Articular chondrocyte of knee joint (primary cell): ENCODE results near the gene FAM237B. TPM values are rescaled to one million over a fixed set of nuclear protein-coding genes. Genes with fewer than 3 reads are reported as not detected.

Source experiments
- total RNA-seq: library from RNA; depleted of rRNA; stranded (reverse); fragments of >200 nt; gene quantifications from 2 replicates; pipeline ENCODE4 v1.2.3, GENCODE V29; 2012

The FAM237B gene
- total RNA-seq = not detected in 2 replicates

DNA sequence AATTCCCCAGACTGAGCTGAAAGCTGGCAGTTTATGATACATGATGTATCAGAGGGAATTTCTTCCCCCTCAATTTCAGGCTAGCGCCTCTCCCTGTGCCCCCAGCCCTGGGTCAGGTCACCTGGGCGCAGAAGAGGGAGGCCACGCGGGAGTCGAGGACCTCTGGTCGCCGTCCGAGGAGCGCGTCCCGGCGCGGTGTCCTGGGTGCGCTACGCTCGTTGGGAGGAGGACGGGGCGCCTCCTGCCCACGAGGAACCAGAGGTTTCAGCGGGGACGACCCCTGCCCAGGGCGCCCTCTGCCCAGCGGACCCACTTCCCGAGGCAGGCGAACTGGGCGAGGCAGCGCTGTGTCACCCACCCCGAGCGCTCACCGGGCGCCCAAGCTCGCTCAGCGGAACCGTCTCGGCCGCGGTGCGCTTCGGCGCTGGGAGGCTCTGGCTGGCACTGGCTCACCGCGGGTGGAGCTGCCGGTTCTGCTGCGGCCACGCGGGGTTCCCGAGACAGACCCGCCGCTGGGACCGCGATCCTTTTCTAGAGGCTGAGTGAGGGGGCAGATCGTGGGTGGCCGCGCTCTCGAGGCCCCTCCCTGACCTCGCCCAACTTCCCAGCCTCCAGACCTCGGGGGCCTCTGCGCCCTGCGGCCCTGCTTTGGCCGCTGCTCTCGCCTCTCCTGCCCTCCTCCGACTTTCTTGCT lies at the start of gene FAM237B:
Gene FAM237B, minus strand, starts transcription at position 504 of the 694 bp plus-strand sequence. CDS start 1,556 bp downstream, outside the sequence.

DNA sequence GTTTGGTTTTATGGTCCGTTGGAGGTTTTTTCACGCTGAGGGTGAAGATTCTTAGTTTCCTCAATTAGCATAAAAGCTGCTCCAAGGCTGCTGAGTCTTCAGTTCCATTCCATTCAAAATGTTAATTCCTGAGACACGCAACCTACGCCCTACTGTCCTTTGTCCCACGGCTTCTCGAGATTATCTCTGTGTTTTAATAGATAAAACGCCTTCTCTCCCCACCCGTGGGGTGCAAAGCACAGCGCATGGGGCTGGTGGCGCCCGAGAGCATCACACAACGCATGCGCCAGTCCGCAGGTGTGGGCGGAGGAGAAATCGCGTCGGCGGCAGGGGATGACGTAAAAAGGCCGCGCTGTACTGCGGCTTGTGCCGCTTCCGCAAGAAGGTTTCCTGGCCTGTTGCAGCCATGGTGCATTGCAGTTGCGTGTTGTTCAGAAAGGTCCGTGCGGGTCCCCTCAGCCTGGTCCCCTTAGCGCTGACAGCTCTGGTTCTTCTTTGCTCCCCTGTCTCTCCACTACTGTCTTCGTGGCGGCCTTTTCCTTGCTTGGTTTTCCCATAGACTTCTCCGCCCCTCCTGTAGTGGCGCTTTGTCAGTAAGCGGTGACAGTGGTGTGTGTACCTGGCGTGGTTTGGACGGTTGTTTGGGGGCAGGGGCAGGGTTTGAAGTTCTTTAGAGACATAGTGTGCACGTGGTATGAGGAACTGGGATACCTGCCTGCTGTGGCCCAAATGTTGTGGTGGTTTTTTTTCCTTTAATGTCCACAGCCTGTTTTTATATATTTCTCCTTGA lies 25.4 kb upstream of the FAM237B start, which contains the start of gene GTPBP10:
Gene GTPBP10, plus strand, starts transcription at position 381 of the 790 bp plus-strand sequence. Its CDS starts 26 bp downstream, at position 407.

Other genes with a start within 250 kb of the FAM237B start
- 55.5 and 75.5 TPM in 2 replicates for gene STEAP1, start 166.8 kb downstream of the FAM237B start, total RNA-seq
- 24.8 and 26.7 TPM in 2 replicates for gene STEAP2, start 109.6 kb downstream of the FAM237B start, total RNA-seq
- 10.1 and 12.3 TPM in 2 replicates for gene CFAP69, start 76.1 kb downstream of the FAM237B start, total RNA-seq
- 26.3 and 34.8 TPM in 2 replicates for gene GTPBP10, start 25.4 kb upstream of the FAM237B start, total RNA-seq
- gene CLDN12, start 82.2 kb upstream of the FAM237B start, total RNA-seq = 49.5 and 50.0 TPM in 2 replicates
- not detected in 2 replicates for gene PTTG1IP2, start 148.3 kb upstream of the FAM237B start, total RNA-seq